ENCODE data around the gene ADD3. TPM values are rescaled to one million over a fixed set of nuclear protein-coding genes. Genes with fewer than 3 reads are reported as not detected.
A peak's percentile ranks its signal among the peaks of the same experiment; 100 is the strongest.

ADD3 gene
- total RNA-seq, 1 experiment from 2014 or later: 59.9 TPM

GRCh38 chr10:110160081-110160480 lies 152.3 kb downstream of the ADD3 start:
- Histone ChIP-seq H2BK120ac (ENCODE audit: low read depth, low read length, poor library complexity, severe bottlenecking) (no peak overlapping the region), H3K4me1 (ENCODE audit: insufficient read depth, low read length) (peaks cover 2% of the 10 kb centered on the region; the same call in 1 of the 2 replicates), H3K27me3 (ENCODE audit: insufficient read depth, low read length) (peaks cover 12% of the 10 kb centered on the region; the same call in 1 of the 2 replicates), H3K79me2 (ENCODE audit: insufficient read depth, low read length) (no peaks in the 10 kb centered on the region), H3K4me2 (ENCODE audit: insufficient read depth, insufficient read length, low read length) (no peak overlapping the region), H3K18ac (ENCODE audit: insufficient read length, low read depth, low read length) (no peak overlapping the region), H3K9ac (ENCODE audit: extremely low read depth, insufficient read length, low read length) (no peak overlapping the region), H3K9me3 (ENCODE audit: control insufficient read depth, low read depth, low read length) (no peaks in the 10 kb centered on the region), H4K8ac (replicated peaks; ENCODE audit: insufficient read length, low read depth, low read length) (no peak overlapping the region), H2BK20ac (ENCODE audit: low read depth, low read length, poor library complexity, severe bottlenecking) (no peak overlapping the region), H3K23ac (ENCODE audit: insufficient read length, low read depth, low read length) (no peak overlapping the region), H3K4ac (ENCODE audit: low read depth, low read length) (no peak overlapping the region), H3K56ac (ENCODE audit: insufficient read length, low read depth, low read length) (no peak overlapping the region), H3K14ac (ENCODE audit: insufficient read depth, low read length) (no peak overlapping the region), H2AK5ac (ENCODE audit: insufficient read length, low read length) (no peak overlapping the region), H2BK15ac (ENCODE audit: low read depth, low read length) (no peak overlapping the region), H3K27ac (ENCODE audit: insufficient read length, low read depth, low read length) (no peak overlapping the region), H3T11ph (ENCODE audit: low read length) (no peak overlapping the region), H2BK5ac (ENCODE audit: insufficient read length, low read length) (no peak overlapping the region), H4K20me1 (ENCODE audit: control insufficient read depth, insufficient read depth, insufficient read length) (peaks cover 2% of the 10 kb centered on the region), H3K23me2 (ENCODE audit: insufficient read length, low read depth, low read length, poor library complexity, severe bottlenecking) (no peaks in the 10 kb centered on the region), H4K5ac (ENCODE audit: insufficient read length, low read depth, low read length) (no peak overlapping the region), H2BK12ac (ENCODE audit: insufficient read length, low read depth, low read length) (no peak overlapping the region), H4K91ac (ENCODE audit: insufficient read length, low read depth, low read length) (no peak overlapping the region), H2AFZ (ENCODE audit: low read length) (no peak overlapping the region), H3K79me1 (ENCODE audit: insufficient read depth, low read depth, low read length, poor library complexity, severe bottlenecking) (no peaks in the 10 kb centered on the region)
- Mint-ChIP-seq H3K27ac (no peak overlapping the region), H3K4me3 (no peak overlapping the region), H3K4me1 (peaks cover 25 to 28% of the 10 kb centered on the region in 2 experiments), H3K27me3 (ENCODE audit: low read depth) (peaks cover 97% of the 10 kb centered on the region), H3K36me3 (ENCODE audit: insufficient read depth in 1 of 3, low read depth in 3 of 3) (no peaks in the 10 kb centered on the region), H3K9me3 (peaks cover 0 to under 1% of the 10 kb centered on the region in 2 experiments; a peak in 1 of 5 replicates)
- DNase-seq: peak; percentile 2
- no CpG with 5 or more reads among the region's 4 CpGs for WGBS (ENCODE audit: extremely low coverage, insufficient read length, low lambda C conversion rate)
- TF ChIP-seq CTCF (conservative IDR thresholded peaks at IDR 0.05): no peak

Data from H9 (cell line).